Measurements from ENCODE around the gene KCNMB4.

Gene KCNMB4

GRCh38 chr12:70443062-70443673 is 77.1 kb downstream of the KCNMB4 start:
- no peak for DNase-seq (ENCODE audit: low read depth in 2 of 2)

DNA sequence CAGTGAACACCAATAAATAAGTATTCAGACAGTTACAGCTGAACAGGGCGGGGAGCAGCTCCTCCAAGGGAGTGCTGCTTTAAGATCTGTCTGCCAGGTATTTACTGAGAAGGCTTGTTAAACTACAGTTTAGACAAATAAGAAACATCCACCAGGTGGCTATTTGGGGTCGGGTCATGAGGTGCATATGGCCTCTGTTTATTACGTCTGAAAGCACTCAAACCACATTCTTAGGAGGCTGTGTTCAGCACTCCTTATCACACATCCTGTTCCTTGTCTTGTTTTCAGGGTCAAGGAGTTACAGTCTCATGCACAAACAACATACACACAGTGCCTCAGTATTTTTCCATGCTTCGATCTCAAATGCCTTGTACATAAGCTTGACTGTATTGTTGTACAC is 78.8 kb downstream of the KCNMB4 start:
- no peak for DNase-seq (ENCODE audit: low read depth in 2 of 2)

DNA sequence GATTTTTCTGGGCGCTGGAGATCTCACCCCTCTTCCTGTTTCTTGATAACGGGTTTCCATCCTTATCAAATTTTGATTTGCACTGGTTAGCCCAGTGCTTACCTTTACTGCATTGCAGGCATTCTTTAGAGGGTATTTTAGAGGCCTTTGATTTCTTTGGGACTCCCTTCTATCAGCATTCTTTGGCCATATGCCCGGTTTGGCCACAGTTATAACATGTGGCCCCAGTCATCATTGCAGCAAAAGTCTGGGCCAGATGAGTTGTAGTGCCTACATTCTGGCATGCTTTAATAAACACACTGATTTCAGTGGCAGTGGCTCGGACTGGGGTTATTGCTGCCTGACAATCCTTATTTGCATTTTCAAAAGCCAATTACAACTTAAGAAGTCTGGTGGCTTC is 82.3 kb downstream of the KCNMB4 start:
- no peak for DNase-seq (ENCODE audit: low read depth in 2 of 2)

DNA sequence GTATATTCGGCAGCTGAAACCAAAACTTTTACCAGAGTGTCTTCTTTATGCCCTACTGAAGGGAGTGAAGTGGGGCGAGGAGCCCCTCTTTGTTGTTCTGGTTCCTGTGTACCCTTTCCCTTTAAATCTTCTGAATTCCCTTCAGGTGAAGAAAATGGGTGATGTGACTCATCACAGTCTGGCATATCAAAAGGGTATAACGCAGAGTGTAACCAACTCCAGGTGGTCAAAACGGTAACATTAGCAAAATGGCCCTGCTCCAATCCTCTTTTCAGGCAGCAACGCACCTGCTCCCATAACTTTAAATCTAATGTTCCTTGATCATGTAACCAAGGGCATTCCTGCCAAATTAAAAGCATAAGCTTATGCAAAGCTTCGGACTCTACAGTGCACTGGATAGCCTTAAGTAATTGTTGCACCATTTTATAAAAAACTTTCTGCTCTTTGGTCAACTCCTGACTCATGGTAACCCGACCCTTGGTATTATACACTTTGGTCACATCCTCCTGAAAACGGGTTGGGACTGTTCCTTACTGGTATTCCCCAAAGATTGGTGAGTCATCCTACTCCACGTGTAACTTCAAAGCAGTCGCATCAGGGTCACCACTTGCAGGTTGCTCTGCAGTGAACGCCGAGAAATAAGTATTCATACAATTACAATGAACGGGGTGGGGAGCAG is 83.1 kb downstream of the KCNMB4 start:
- no peak for DNase-seq (ENCODE audit: low read depth in 2 of 2)

GRCh38 chr12:70449753-70450341 is 83.8 kb downstream of the KCNMB4 start:
- no peak for DNase-seq (ENCODE audit: low read depth in 2 of 2)

- DNase-seq (ENCODE audit: low read depth in 2 of 2) = no peak
These were observed 85.4 kb downstream of the KCNMB4 start for GRCh38 chr12:70451528-70451927.

GRCh38 chr12:70456953-70457352 is 90.9 kb downstream of the KCNMB4 start:
- DNase-seq (ENCODE audit: low read depth in 2 of 2) = no peak

DNA sequence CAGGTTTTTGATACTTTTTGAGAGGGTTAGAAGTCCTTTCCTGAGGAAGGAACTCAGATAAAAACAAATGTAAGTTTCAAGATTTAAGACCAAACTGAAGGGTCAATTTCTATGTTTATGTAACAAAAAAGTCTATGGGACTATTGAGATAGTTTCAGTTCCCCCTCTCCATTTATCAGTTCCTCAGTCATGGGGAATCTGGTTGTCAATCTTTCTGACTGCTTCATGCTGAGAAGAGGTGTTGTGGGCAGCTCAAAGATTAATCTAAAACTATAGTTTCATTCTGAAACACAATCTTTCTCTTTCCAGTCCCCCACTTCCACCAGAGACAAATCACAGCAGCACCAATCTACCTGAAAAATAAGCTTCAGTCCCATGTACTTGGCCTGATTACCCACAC is 93.7 kb downstream of the KCNMB4 start:
- DNase-seq (ENCODE audit: low read depth in 2 of 2) = no peak

DNA sequence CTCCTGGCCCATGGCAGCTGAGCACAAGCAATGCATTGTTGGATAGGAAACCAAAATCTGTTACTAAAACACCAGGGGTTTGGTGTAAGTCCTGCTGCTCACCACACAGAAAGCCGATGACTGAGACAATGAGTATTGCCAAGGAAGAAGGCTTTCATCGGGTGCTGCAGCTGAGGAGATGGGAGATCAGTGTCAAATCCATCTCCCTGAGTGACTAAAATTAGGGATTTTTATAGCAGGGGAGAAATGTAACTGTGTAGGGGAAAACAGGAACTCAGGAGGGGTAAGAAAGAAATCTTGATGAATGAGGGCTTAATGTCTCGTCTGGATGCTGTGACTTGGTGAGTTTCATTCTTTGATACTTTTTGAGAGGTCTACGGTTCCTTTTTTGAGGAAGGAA is 97.9 kb downstream of the KCNMB4 start:
- DNase-seq (ENCODE audit: low read depth in 2 of 2) = no peak

DNA sequence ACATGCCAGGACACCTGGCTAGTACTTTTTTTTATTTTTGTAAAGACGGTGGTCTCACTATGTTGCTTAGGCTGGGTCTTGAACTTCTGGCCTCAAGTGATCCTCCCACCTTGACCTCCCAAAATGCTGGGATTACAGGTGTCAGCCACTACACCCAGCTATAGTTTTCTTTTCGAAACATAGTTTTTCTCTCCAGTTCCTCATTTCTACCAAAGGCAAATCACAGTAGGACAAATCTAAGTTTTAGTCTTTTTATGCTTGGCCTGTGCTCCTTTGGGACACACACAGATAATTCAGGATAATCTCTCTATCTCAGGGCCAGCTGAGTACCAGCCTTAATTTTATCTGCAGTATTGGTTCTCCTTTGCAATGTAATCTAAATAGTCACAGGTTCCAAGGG is 100.7 kb downstream of the KCNMB4 start:
- no peak for DNase-seq (ENCODE audit: low read depth in 2 of 2)

GRCh38 chr12:70467476-70467875 is 101.4 kb downstream of the KCNMB4 start:
- no peak for DNase-seq (ENCODE audit: low read depth in 2 of 2)

DNA sequence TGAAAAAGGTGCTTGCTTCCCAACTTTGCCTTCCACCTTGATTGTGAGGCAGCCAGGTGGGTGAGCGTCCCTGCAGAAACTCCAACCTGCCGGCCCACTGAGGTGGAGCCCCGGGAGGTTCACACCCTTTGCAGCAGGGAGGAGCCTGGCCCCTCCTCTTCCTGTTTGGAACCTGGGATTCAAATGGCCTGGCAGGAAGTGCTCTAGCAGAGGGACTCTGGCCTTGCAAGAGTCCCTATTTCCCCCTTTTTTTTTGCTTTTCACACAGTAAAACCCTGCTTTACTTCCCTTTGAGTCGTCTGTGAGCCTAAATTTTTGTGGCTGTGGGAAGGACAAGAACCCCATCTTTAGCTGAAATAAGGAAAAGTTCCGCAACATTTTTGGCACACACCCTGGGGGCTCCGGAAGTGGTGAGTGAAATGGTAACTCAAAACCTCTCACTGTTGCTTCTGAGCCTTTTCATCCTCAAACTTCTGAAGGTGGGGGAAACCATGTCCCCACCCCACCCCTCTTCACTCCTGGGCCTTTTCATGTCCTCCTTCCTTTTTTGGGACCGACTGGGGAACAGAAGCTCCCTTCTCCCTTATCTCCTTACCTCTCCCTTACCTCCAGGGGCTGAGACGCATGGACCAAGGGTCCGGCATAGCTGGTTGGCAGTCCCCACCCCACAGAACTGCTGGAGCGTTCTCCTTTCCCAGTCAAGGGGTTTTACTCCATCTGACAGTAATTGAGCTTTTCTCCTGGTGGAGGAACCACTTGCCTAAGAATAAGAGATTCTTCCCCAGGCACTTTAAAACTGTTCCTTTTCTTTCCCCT is 102.0 kb downstream of the KCNMB4 start:
- no peak for DNase-seq (ENCODE audit: low read depth in 2 of 2)

DNA sequence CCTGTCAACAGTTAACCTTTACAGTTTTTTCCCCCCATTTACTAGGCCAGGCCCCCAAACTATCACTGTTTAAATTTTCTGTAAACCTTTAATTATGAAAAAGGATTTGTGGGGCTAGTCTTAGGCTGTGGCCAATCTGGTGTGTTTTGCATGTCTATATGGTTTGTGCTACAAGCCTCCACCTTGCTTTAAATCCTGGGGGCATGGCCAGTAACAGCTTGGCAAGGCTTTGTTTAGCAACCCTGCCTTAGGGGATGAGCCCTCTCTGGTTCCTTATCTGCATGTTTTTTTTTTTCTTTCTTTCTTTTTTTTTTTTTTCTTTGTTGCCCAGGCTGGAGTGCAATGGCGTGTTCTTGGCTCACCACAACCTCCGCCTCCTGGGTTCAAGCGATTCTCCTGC is 102.7 kb downstream of the KCNMB4 start:
- no peak for DNase-seq (ENCODE audit: low read depth in 2 of 2)

GRCh38 chr12:70469221-70469820 is 103.2 kb downstream of the KCNMB4 start:
- DNase-seq (ENCODE audit: low read depth in 2 of 2) = no peak

GRCh38 chr12:70482764-70483163 is 116.7 kb downstream of the KCNMB4 start:
- no peak for DNase-seq (ENCODE audit: low read depth in 2 of 2)

All from stimulated activated CD8-positive, alpha-beta memory T cell treated with anti-CD3 and anti-CD28 coated beads, Interleukin-2, amount 100 ng/mL, for 48 hours (primary cell).